HEK293T (cell line): Measurements from ENCODE around the gene BRINP1.

Source experiments
- CTCF ChIA-PET: fragments of 350-600 bp; formaldehyde crosslinking; extraction: SDS; loops from one replicate; lab custom pipeline; 2021; ENCODE audit warnings: antibody characterized with exemption, inconsistent platforms; lab: Yijun Ruan, JAX
- POLR2A ChIA-PET: fragments of 350-600 bp; formaldehyde crosslinking; extraction: SDS; loops from one replicate; lab custom pipeline; 2020; ENCODE audit warnings: antibody characterized with exemption, inconsistent platforms; lab: Yijun Ruan, JAX
- DNase-seq: peaks from one replicate; pipeline ENCODE4 v3.0.0; 2012; ENCODE audit warnings: mixed read lengths; ENCODE audit errors: extremely low spot score
- ARNT ChIP-seq: fragments of 450-650 bp; IDR thresholded peaks from 2 replicates; pipeline ENCODE4 v1.6.1; 2017; ENCODE audit warnings: mild to moderate bottlenecking
- BHLHE40 ChIP-seq: fragments of 450-650 bp; IDR thresholded peaks from 2 replicates; pipeline ENCODE4 v1.6.1; 2016; ENCODE audit warnings: mild to moderate bottlenecking, moderate library complexity, borderline replicate concordance
- CTBP1 ChIP-seq: fragments of 450-650 bp; IDR thresholded peaks from 2 replicates; pipeline ENCODE4 v1.6.1; 2016; ENCODE audit warnings: borderline replicate concordance
- ELF4 ChIP-seq: fragments of 450-650 bp; IDR thresholded peaks from 2 replicates; pipeline ENCODE4 v1.6.1; 2017; ENCODE audit warnings: antibody characterized with exemption
- FOXA1 ChIP-seq: fragments of 450-650 bp; IDR thresholded peaks from 2 replicates; pipeline ENCODE4 v1.6.1; 2016; ENCODE audit warnings: mild to moderate bottlenecking
- FOXK2 ChIP-seq: fragments of 450-650 bp; IDR thresholded peaks from 2 replicates; pipeline ENCODE4 v1.6.1; 2016; ENCODE audit warnings: mild to moderate bottlenecking
- FOXM1 ChIP-seq: fragments of 450-650 bp; IDR thresholded peaks from 2 replicates; pipeline ENCODE4 v1.6.1; 2017; ENCODE audit warnings: mild to moderate bottlenecking, borderline replicate concordance
- HDGF ChIP-seq: fragments of 450-650 bp; IDR thresholded peaks from 2 replicates; pipeline ENCODE4 v1.6.1; 2017; ENCODE audit warnings: antibody characterized with exemption, borderline replicate concordance
- L3MBTL2 ChIP-seq: fragments of 450-650 bp; conservative IDR thresholded peaks from 2 replicates; pipeline ENCODE4 v1.6.1; 2016; ENCODE audit warnings: mild to moderate bottlenecking
- LEF1 ChIP-seq: fragments of 450-650 bp; IDR thresholded peaks from 2 replicates; pipeline ENCODE4 v1.6.1; 2017; ENCODE audit warnings: mild to moderate bottlenecking, borderline replicate concordance
- NFRKB ChIP-seq: fragments of 450-650 bp; IDR thresholded peaks from 2 replicates; pipeline ENCODE4 v1.6.1; 2016; ENCODE audit warnings: mild to moderate bottlenecking, moderate library complexity
- PKNOX1 ChIP-seq: fragments of 450-650 bp; IDR thresholded peaks from 2 replicates; pipeline ENCODE4 v1.6.1; 2016
- SP1 ChIP-seq: fragments of 450-650 bp; IDR thresholded peaks from 2 replicates; pipeline ENCODE4 v1.6.1; 2017
- SUZ12 ChIP-seq: fragments of 450-650 bp; IDR thresholded peaks from 2 replicates; pipeline ENCODE4 v1.6.1; 2016; ENCODE audit warnings: mild to moderate bottlenecking
- TARDBP ChIP-seq: fragments of 450-650 bp; IDR thresholded peaks from 2 replicates; pipeline ENCODE4 v1.6.1; 2016
- ZNF384 ChIP-seq: fragments of 450-650 bp; IDR thresholded peaks from 2 replicates; pipeline ENCODE4 v1.6.1; 2016

The BRINP1 gene

GRCh38 chr9:119409552-119409951 lies 40.3 kb upstream of the BRINP1 start:
- TF ChIP-seq SP1 (no peak), ELF4 (no peak), L3MBTL2 (no peak), LEF1 (no peak)
- POLR2A ChIA-PET = no interaction called here
- DNase-seq = no peak
- CTCF ChIA-PET = no interaction called here

- CTCF ChIA-PET = no interaction called here
- POLR2A ChIA-PET = no interaction called here
- no peak for TF ChIP-seq ELF4
- no peak for DNase-seq
Observed at GRCh38 chr9:119400606-119401005, 31.4 kb upstream of the BRINP1 start.

GRCh38 chr9:119398350-119398749 lies 29.1 kb upstream of the BRINP1 start:
- CTCF ChIA-PET = no interaction called here
- POLR2A ChIA-PET = no interaction called here
- no peak for DNase-seq
- TF ChIP-seq ZNF384 (no peak), ARNT (no peak), FOXM1 (no peak), SUZ12 (no peak), PKNOX1 (no peak), L3MBTL2 (no peak), FOXA1 (no peak), NFRKB (no peak), BHLHE40 (no peak), LEF1 (no peak), HDGF (no peak), ELF4 (no peak), SP1 (no peak), FOXK2 (no peak), TARDBP (no peak), CTBP1 (no peak)

- no peak for TF ChIP-seq FOXA1
- ChIA-PET CTCF (no interaction called here), POLR2A (no interaction called here)
- DNase-seq = no peak
Observed at GRCh38 chr9:119391878-119392277, 22.6 kb upstream of the BRINP1 start.

- DNase-seq = peak; percentile 28
- ChIA-PET POLR2A (no interaction called here), CTCF (no interaction called here)
- TF ChIP-seq L3MBTL2 = peak; percentile 60; the same call in 1 of the 2 replicates
- no peak for TF ChIP-seq FOXK2
Observed at GRCh38 chr9:119375892-119376291, 6.7 kb upstream of the BRINP1 start.

GRCh38 chr9:119372951-119373350 lies 3.7 kb upstream of the BRINP1 start:
- ChIA-PET POLR2A (no interaction called here), CTCF (no interaction called here)
- no peak for DNase-seq

GRCh38 chr9:119370816-119371215 lies 1.6 kb upstream of the BRINP1 start:
- TF ChIP-seq ELF4 (no peak), FOXM1 (no peak), FOXA1 (no peak), BHLHE40 (no peak), NFRKB (no peak), FOXK2 (no peak), SUZ12 (no peak), HDGF (no peak), L3MBTL2 (no peak), ZNF384 (no peak), SP1 (no peak), TARDBP (no peak), ARNT (no peak), PKNOX1 (no peak), CTBP1 (no peak), LEF1 (no peak)
- POLR2A ChIA-PET = no interaction called here
- CTCF ChIA-PET = no interaction called here
- peak; percentile 37 for DNase-seq

More at GRCh38 chr9:119372951-119373350, 3.7 kb upstream of the BRINP1 start:
- TF ChIP-seq ELF4 (no peak), SP1 (no peak), ZNF384 (no peak), CTBP1 (no peak), ARNT (no peak), L3MBTL2 (no peak), PKNOX1 (no peak), HDGF (no peak), TARDBP (no peak), NFRKB (no peak), FOXA1 (no peak)
